Lung (tissue), 12 donors: Measurements from ENCODE around the gene RIOK3. TPM values are rescaled to one million over a fixed set of nuclear protein-coding genes. Genes with fewer than 3 reads are reported as not detected.

ENCODE experiments used
- ATAC-seq: fragments of 200-7000 bp; cut with Tn5 transposase; one replicate; pipeline ENCODE4 v1.9.1; 2020; ENCODE audit warnings: moderate number of reproducible peaks; ENCODE audit not compliant: insufficient read depth, low FRiP score
- DNase-seq, 3 donors: peaks; one replicate each; pipeline ENCODE4 v3.0.0-alpha.2; 2013 to 2017
- H3K27ac ChIP-seq, 2 donors: one replicate each; pipeline ENCODE4 v1.5.1; 2013; ENCODE audit warnings: mild to moderate bottlenecking in 2 of 2, moderate library complexity in 2 of 2, control low read depth in 1 of 2, inconsistent platforms in 1 of 2, low read depth in 1 of 2, low read length in 1 of 2
- H3K27me3 ChIP-seq, 3 donors: one replicate each; pipeline ENCODE4 v1.5.1; 2013; ENCODE audit warnings: low read length in 2 of 3; ENCODE audit not compliant: control insufficient read depth in 3 of 3, insufficient read depth in 3 of 3
- H3K36me3 ChIP-seq, 4 donors: one replicate each; pipeline ENCODE4 v1.5.1; 2013; ENCODE audit warnings: low read length in 4 of 4, mild to moderate bottlenecking in 1 of 4, moderate library complexity in 1 of 4; ENCODE audit not compliant: control insufficient read depth in 4 of 4, insufficient read depth in 4 of 4
- H3K4me1 ChIP-seq, 5 donors: one replicate each; pipeline ENCODE4 v1.5.1; 2013; ENCODE audit warnings: low read length in 5 of 5, mild to moderate bottlenecking in 2 of 5, moderate library complexity in 1 of 5; ENCODE audit not compliant: control insufficient read depth in 5 of 5, insufficient read depth in 5 of 5
- H3K4me3 ChIP-seq: one replicate; pipeline ENCODE4 v1.5.1; 2013; ENCODE audit warnings: mild to moderate bottlenecking, control low read depth, moderate library complexity
- H3K9ac ChIP-seq, 2 donors: one replicate each; pipeline ENCODE4 v1.5.1; 2013; ENCODE audit warnings: low read length in 2 of 2, control low read depth in 1 of 2; ENCODE audit not compliant: insufficient read depth in 1 of 2
- H3K9me3 ChIP-seq, 4 donors: one replicate each; pipeline ENCODE4 v1.5.1; 2013; ENCODE audit warnings: low read length in 3 of 4, mild to moderate bottlenecking in 1 of 4, moderate library complexity in 1 of 4; ENCODE audit not compliant: control insufficient read depth in 4 of 4, insufficient read depth in 3 of 4
- CTCF ChIP-seq: IDR thresholded peaks from 2 replicates; pipeline ENCODE4 v1.5.1; 2012; ENCODE audit warnings: mild to moderate bottlenecking; ENCODE audit errors: control extremely low read depth, extremely low read depth
- WGBS, 2 donors: extraction: QIAGEN DNeasy Blood & Tissue Kit; methylation state at CpG; one replicate each; pipeline ENCODE4 v1.1.7; 2013; 5-methylcytosine and 5-hydroxymethylcytosine counted together
- polyA plus RNA-seq, 2 donors: library from polyadenylated mRNA; stranded (reverse); fragments of 200-250 nt; gene quantifications; one replicate each; pipeline ENCODE4 v1.2.1, GENCODE V29; 2013
- total RNA-seq, 2 donors: library from RNA; depleted of rRNA in 1 of 2; stranded (reverse); fragments of >200 nt in 1 of 2; gene quantifications; one replicate each; pipeline ENCODE4 v1.2.1, GENCODE V29; 2014 to 2021
- donor health status: control.
- donor health status: control.
- donor health status: Bipolar disorder and iron deficiency.
- donor health status: healthy.
- donor health status: DM: yes; HTN: yes; CAD: no.

Gene RIOK3
- total and polyA plus RNA-seq, 4 donors, result 35.6 to 83.0 (median 54.2) TPM

- no peaks in the 10 kb centered on the region for H3K27me3 ChIP-seq
- H3K9ac ChIP-seq, result peak overlapping the region in 1 of 2 donors; percentile 95
- 56 to 69% methylated on average over 3 of the region's 3 CpGs for WGBS, 2 donors
- H3K27ac ChIP-seq, result peak overlapping the region in 1 of 2 donors; percentile 74
- DNase-seq (no peak), ATAC-seq (no peak)
- no peak for TF ChIP-seq CTCF
- H3K4me3 ChIP-seq, result no peak overlapping the region
- H3K4me1 ChIP-seq, result peaks cover 0 to 12% (median 2%) of the 10 kb centered on the region in 5 donors
- peaks cover 0 to 4% (median 1%) of the 10 kb centered on the region in 4 donors for H3K36me3 ChIP-seq
- H3K9me3 ChIP-seq, result no peaks in the 10 kb centered on the region
These were observed 750 bp upstream of the RIOK3 start for GRCh38 chr18:23452347-23452727.

GRCh38 chr18:23453680-23454058 lies 582 bp downstream of the RIOK3 start:
- H3K4me1 ChIP-seq, result peaks cover 0 to 12% (median 5%) of the 10 kb centered on the region in 5 donors
- DNase-seq, result peak in 2 of 3 donors; percentile 23 to 29

GRCh38 chr18:23456835-23457234 lies 3.7 kb downstream of the RIOK3 start:
- TF ChIP-seq CTCF, result no peak
- H3K36me3 ChIP-seq, result peaks cover 0 to 4% (median 3%) of the 10 kb centered on the region in 4 donors
- peaks cover 3 to 23% (median 8%) of the 10 kb centered on the region in 5 donors for H3K4me1 ChIP-seq
- no peaks in the 10 kb centered on the region for H3K27me3 ChIP-seq
- 93 to 94% methylated on average over 2 of the region's 2 CpGs for WGBS, 2 donors
- ATAC-seq, result no peak
- no peak overlapping the region for H3K9ac ChIP-seq
- H3K27ac ChIP-seq, result no peak overlapping the region
- no peak overlapping the region for H3K4me3 ChIP-seq
- H3K9me3 ChIP-seq, result no peaks in the 10 kb centered on the region
- no peak for DNase-seq

More at GRCh38 chr18:23453680-23454058, 582 bp downstream of the RIOK3 start:
- no peak for TF ChIP-seq CTCF
- 3% methylated on average over 11 of the region's 11 CpGs for WGBS, 2 donors
- Histone ChIP-seq H3K9ac (peak overlapping the region; percentile 24 to 29), H3K9me3 (no peaks in the 10 kb centered on the region), H3K27ac (peak overlapping the region; percentile 84 to 100), H3K36me3 (peaks cover 0 to 4% (median 1%) of the 10 kb centered on the region in 4 donors), H3K4me3 (peak overlapping the region; percentile 99), H3K27me3 (no peaks in the 10 kb centered on the region)
- ATAC-seq, result peak; percentile 7

GRCh38 chr18:23458830-23459529 lies 5.9 kb downstream of the RIOK3 start:
- 52 to 77% methylated on average over 3 of the region's 3 CpGs for WGBS, 2 donors
- Histone ChIP-seq H3K4me1 (peaks cover 3 to 23% (median 8%) of the 10 kb centered on the region in 5 donors), H3K36me3 (peaks cover 6 to 17% (median 10%) of the 10 kb centered on the region in 4 donors), H3K27me3 (no peaks in the 10 kb centered on the region), H3K9me3 (no peaks in the 10 kb centered on the region), H3K27ac (no peak overlapping the region), H3K4me3 (no peak overlapping the region), H3K9ac (no peak overlapping the region)
- ATAC-seq, result no peak
- DNase-seq, result no peak
- no peak for TF ChIP-seq CTCF
